WTC11 (cell line): ENCODE data around the gene ATP5F1D. TPM values are rescaled to one million over a fixed set of nuclear protein-coding genes. Genes with fewer than 3 reads are reported as not detected.
A peak's percentile ranks its signal among the peaks of the same experiment; 100 is the strongest.

ENCODE experiments used
- ATAC-seq: fragments of 200-7000 bp; cut with Tn5 transposase; 2 replicates; pipeline ENCODE4 v1.10.0; 2021; ENCODE audit warnings: mild to moderate bottlenecking, moderate library complexity
- CTCF ChIA-PET: fragments of 300-600 bp; sonication (Branson Sonifier 250); formaldehyde crosslinking; loops from one replicate; lab custom pipeline; 2021; ENCODE audit warnings: antibody characterized with exemption; lab: Charles Lee
- POLR2A ChIA-PET: fragments of 350-600 bp; sonication (Branson Sonifier 250); formaldehyde crosslinking; loops from one replicate; lab custom pipeline; 2021; ENCODE audit warnings: antibody characterized with exemption; lab: Charles Lee
- DNase-seq: peaks from one replicate; pipeline ENCODE4 v3.0.0; 2021; ENCODE audit warnings: low spot score
- H3K27ac Mint-ChIP-seq: 2 replicates; pipeline ENCODE4 v1.8.0; 2021; ENCODE audit warnings: mixed read lengths
- H3K27me3 Mint-ChIP-seq: 2 replicates; pipeline ENCODE4 v1.8.0; 2021; ENCODE audit warnings: low read depth, mild to moderate bottlenecking, moderate library complexity, mixed read lengths
- H3K36me3 Mint-ChIP-seq: 2 replicates; pipeline ENCODE4 v1.8.0; 2021; ENCODE audit warnings: mixed read lengths
- H3K4me1 Mint-ChIP-seq: 2 replicates; pipeline ENCODE4 v1.8.0; 2022; ENCODE audit warnings: mixed read lengths
- H3K4me3 Mint-ChIP-seq: 2 replicates; pipeline ENCODE4 v1.8.0; 2021; ENCODE audit warnings: mild to moderate bottlenecking, moderate library complexity, mixed read lengths
- H3K9me3 Mint-ChIP-seq: 2 replicates; pipeline ENCODE4 v1.8.0; 2021; ENCODE audit warnings: mixed read lengths
- E2F1 ChIP-seq: sonication (generic); formaldehyde crosslinking; IDR thresholded peaks from 2 replicates; pipeline ENCODE4 v1.8.0; 2022; ENCODE audit warnings: mild to moderate bottlenecking, missing genetic modification reagents
- ELF4 ChIP-seq: sonication (generic); formaldehyde crosslinking; IDR thresholded peaks from 2 replicates; pipeline ENCODE4 v1.8.1; 2022; ENCODE audit warnings: low read depth, mild to moderate bottlenecking, moderate library complexity, missing genetic modification reagents
- ERG ChIP-seq: fragments of 250-450 bp; sonication (Bioruptor Pico); IDR thresholded peaks from 2 replicates; pipeline ENCODE4 v1.8.0; 2021; ENCODE audit warnings: mild to moderate bottlenecking
- MYBL2 ChIP-seq: sonication (generic); formaldehyde crosslinking; IDR thresholded peaks from 2 replicates; pipeline ENCODE4 v1.8.1; 2023; ENCODE audit warnings: mild to moderate bottlenecking, moderate library complexity, missing genetic modification reagents
- RELA ChIP-seq: sonication (generic); formaldehyde crosslinking; IDR thresholded peaks from 2 replicates; pipeline ENCODE4 v1.8.1; 2022; ENCODE audit warnings: missing genetic modification reagents, mild to moderate bottlenecking, borderline replicate concordance
- SP1 ChIP-seq: sonication (generic); formaldehyde crosslinking; conservative IDR thresholded peaks from 2 replicates; pipeline ENCODE4 v1.8.1; 2022; ENCODE audit warnings: missing genetic modification reagents
- TEAD4 ChIP-seq: sonication (generic); formaldehyde crosslinking; IDR thresholded peaks from 2 replicates; pipeline ENCODE4 v1.8.0; 2022; ENCODE audit warnings: mild to moderate bottlenecking, missing genetic modification reagents
- ZBTB21 ChIP-seq: sonication (generic); formaldehyde crosslinking; IDR thresholded peaks from 2 replicates; pipeline ENCODE4 v1.8.1; 2023; ENCODE audit warnings: mild to moderate bottlenecking, missing genetic modification reagents, borderline replicate concordance
- ZNF232 ChIP-seq: sonication (generic); formaldehyde crosslinking; IDR thresholded peaks from 2 replicates; pipeline ENCODE4 v1.8.0; 2022; ENCODE audit warnings: mild to moderate bottlenecking, missing genetic modification reagents
- total RNA-seq: library from RNA; stranded (reverse); gene quantifications from 3 replicates; pipeline ENCODE4 v1.2.3, GENCODE V29; 2021
- TF ChIP-seq, protein P1 (sequence below): sonication (generic); formaldehyde crosslinking; IDR thresholded peaks from 2 replicates; pipeline ENCODE4 v1.8.1; 2023; ENCODE audit warnings: mild to moderate bottlenecking, missing genetic modification reagents, moderate library complexity
- TF ChIP-seq, protein P2 (sequence below): sonication (generic); formaldehyde crosslinking; IDR thresholded peaks from 2 replicates; pipeline ENCODE4 v1.8.0; 2023; ENCODE audit warnings: missing genetic modification reagents, mild to moderate bottlenecking, borderline replicate concordance
- TF ChIP-seq, protein P3 (sequence below): sonication (generic); formaldehyde crosslinking; IDR thresholded peaks from 2 replicates; pipeline ENCODE4 v1.8.0; 2022; ENCODE audit warnings: mild to moderate bottlenecking, missing genetic modification reagents
- TF ChIP-seq, protein P4 (sequence below): sonication (generic); formaldehyde crosslinking; IDR thresholded peaks from 2 replicates; pipeline ENCODE4 v1.8.0; 2023; ENCODE audit warnings: mild to moderate bottlenecking, missing genetic modification reagents
- TF ChIP-seq, protein P5 (sequence below): sonication (generic); formaldehyde crosslinking; IDR thresholded peaks from 2 replicates; pipeline ENCODE4 v1.8.1; 2023; ENCODE audit warnings: mild to moderate bottlenecking, missing genetic modification reagents, borderline replicate concordance

ATP5F1D gene
- total RNA-seq, 1 experiment from 2014 or later, result 277 TPM

GRCh38 chr19:1239796-1240737 is 1.5 kb upstream of the ATP5F1D start (continued):
- TF ChIP-seq ERG (CRISPR knock-in tag) (no peak), SP1 (CRISPR knock-in tag) (peak; percentile 91), ELF4 (CRISPR knock-in tag) (no peak), RELA (CRISPR knock-in tag) (0 out of 2 replicates have a peak, but pooled peaks have one; percentile 26), MYBL2 (CRISPR knock-in tag) (peak; percentile 54; the same call in 1 of the 2 replicates), E2F1 (CRISPR knock-in tag) (no peak), TEAD4 (no peak)
- TF ChIP-seq, protein P1, sequence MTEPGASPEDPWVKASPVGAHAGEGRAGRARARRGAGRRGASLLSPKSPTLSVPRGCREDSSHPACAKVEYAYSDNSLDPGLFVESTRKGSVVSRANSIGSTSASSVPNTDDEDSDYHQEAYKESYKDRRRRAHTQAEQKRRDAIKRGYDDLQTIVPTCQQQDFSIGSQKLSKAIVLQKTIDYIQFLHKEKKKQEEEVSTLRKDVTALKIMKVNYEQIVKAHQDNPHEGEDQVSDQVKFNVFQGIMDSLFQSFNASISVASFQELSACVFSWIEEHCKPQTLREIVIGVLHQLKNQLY (CRISPR knock-in tag), result no peak
- TF ChIP-seq, protein P2, sequence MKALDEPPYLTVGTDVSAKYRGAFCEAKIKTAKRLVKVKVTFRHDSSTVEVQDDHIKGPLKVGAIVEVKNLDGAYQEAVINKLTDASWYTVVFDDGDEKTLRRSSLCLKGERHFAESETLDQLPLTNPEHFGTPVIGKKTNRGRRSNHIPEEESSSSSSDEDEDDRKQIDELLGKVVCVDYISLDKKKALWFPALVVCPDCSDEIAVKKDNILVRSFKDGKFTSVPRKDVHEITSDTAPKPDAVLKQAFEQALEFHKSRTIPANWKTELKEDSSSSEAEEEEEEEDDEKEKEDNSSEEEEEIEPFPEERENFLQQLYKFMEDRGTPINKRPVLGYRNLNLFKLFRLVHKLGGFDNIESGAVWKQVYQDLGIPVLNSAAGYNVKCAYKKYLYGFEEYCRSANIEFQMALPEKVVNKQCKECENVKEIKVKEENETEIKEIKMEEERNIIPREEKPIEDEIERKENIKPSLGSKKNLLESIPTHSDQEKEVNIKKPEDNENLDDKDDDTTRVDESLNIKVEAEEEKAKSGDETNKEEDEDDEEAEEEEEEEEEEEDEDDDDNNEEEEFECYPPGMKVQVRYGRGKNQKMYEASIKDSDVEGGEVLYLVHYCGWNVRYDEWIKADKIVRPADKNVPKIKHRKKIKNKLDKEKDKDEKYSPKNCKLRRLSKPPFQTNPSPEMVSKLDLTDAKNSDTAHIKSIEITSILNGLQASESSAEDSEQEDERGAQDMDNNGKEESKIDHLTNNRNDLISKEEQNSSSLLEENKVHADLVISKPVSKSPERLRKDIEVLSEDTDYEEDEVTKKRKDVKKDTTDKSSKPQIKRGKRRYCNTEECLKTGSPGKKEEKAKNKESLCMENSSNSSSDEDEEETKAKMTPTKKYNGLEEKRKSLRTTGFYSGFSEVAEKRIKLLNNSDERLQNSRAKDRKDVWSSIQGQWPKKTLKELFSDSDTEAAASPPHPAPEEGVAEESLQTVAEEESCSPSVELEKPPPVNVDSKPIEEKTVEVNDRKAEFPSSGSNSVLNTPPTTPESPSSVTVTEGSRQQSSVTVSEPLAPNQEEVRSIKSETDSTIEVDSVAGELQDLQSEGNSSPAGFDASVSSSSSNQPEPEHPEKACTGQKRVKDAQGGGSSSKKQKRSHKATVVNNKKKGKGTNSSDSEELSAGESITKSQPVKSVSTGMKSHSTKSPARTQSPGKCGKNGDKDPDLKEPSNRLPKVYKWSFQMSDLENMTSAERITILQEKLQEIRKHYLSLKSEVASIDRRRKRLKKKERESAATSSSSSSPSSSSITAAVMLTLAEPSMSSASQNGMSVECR (CRISPR knock-in tag), result no peak
- TF ChIP-seq, protein P3, sequence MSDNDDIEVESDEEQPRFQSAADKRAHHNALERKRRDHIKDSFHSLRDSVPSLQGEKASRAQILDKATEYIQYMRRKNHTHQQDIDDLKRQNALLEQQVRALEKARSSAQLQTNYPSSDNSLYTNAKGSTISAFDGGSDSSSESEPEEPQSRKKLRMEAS (CRISPR knock-in tag), result no peak
- TF ChIP-seq, protein P4, sequence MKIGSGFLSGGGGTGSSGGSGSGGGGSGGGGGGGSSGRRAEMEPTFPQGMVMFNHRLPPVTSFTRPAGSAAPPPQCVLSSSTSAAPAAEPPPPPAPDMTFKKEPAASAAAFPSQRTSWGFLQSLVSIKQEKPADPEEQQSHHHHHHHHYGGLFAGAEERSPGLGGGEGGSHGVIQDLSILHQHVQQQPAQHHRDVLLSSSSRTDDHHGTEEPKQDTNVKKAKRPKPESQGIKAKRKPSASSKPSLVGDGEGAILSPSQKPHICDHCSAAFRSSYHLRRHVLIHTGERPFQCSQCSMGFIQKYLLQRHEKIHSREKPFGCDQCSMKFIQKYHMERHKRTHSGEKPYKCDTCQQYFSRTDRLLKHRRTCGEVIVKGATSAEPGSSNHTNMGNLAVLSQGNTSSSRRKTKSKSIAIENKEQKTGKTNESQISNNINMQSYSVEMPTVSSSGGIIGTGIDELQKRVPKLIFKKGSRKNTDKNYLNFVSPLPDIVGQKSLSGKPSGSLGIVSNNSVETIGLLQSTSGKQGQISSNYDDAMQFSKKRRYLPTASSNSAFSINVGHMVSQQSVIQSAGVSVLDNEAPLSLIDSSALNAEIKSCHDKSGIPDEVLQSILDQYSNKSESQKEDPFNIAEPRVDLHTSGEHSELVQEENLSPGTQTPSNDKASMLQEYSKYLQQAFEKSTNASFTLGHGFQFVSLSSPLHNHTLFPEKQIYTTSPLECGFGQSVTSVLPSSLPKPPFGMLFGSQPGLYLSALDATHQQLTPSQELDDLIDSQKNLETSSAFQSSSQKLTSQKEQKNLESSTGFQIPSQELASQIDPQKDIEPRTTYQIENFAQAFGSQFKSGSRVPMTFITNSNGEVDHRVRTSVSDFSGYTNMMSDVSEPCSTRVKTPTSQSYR (CRISPR knock-in tag), result 0 out of 2 replicates have a peak, but pooled peaks have one; percentile 23

DNA sequence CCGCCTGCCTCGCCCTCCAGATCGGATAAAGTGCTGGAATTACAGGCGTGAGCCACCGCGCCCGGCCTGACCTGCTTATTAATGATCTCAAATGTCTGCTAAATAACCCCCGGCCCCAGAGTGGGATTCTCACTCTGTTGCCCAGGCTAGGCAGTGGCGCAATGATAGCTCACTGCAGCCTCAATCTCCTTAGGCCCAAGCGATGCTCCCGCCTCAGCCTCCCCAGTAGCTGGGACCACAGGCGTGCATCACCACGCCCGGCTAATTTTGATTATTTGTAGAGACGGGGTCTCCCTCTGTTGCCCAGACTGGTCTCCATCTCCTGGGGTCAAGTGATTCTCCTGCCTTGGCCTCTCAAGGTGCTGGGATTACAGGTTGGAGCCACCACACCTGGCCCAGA is 626 bp upstream of the ATP5F1D start:
- H3K36me3 Mint-ChIP-seq, result no peaks in the 10 kb centered on the region
- peaks cover 4% of the 10 kb centered on the region; the same call in 1 of the 2 replicates for H3K27me3 Mint-ChIP-seq
- DNase-seq (no peak), ATAC-seq (no peak)
- ChIA-PET CTCF (interaction anchor here (0.6 to 9.7 kb wide), 15 partner anchors 16 to 595 kb away, joined by 3 to 648 read pairs (median 4); partner anchors contain the start of genes ARHGAP45, CIRBP and GPX4), POLR2A (interaction anchor here (1.7 kb wide), 1 partner anchor 28 kb away, joined by 4 read pairs; no protein-coding TSS in a partner anchor)
- H3K27ac Mint-ChIP-seq, result no peak overlapping the region
- no peaks in the 10 kb centered on the region for H3K9me3 Mint-ChIP-seq
- peaks cover 22% of the 10 kb centered on the region for H3K4me1 Mint-ChIP-seq
- H3K4me3 Mint-ChIP-seq, result peak overlapping the region; percentile 75
- no peak for TF ChIP-seq E2F1 (CRISPR knock-in tag)
- TF ChIP-seq, protein P5, sequence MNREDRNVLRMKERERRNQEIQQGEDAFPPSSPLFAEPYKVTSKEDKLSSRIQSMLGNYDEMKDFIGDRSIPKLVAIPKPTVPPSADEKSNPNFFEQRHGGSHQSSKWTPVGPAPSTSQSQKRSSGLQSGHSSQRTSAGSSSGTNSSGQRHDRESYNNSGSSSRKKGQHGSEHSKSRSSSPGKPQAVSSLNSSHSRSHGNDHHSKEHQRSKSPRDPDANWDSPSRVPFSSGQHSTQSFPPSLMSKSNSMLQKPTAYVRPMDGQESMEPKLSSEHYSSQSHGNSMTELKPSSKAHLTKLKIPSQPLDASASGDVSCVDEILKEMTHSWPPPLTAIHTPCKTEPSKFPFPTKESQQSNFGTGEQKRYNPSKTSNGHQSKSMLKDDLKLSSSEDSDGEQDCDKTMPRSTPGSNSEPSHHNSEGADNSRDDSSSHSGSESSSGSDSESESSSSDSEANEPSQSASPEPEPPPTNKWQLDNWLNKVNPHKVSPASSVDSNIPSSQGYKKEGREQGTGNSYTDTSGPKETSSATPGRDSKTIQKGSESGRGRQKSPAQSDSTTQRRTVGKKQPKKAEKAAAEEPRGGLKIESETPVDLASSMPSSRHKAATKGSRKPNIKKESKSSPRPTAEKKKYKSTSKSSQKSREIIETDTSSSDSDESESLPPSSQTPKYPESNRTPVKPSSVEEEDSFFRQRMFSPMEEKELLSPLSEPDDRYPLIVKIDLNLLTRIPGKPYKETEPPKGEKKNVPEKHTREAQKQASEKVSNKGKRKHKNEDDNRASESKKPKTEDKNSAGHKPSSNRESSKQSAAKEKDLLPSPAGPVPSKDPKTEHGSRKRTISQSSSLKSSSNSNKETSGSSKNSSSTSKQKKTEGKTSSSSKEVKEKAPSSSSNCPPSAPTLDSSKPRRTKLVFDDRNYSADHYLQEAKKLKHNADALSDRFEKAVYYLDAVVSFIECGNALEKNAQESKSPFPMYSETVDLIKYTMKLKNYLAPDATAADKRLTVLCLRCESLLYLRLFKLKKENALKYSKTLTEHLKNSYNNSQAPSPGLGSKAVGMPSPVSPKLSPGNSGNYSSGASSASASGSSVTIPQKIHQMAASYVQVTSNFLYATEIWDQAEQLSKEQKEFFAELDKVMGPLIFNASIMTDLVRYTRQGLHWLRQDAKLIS, result no peak
- TF ChIP-seq ERG (CRISPR knock-in tag), result no peak
- TF ChIP-seq ZNF232 (CRISPR knock-in tag), result no peak
- no peak for TF ChIP-seq ZBTB21
